ENCODE results near the gene PRR23C. TPM values are rescaled to one million over a fixed set of nuclear protein-coding genes. Genes with fewer than 3 reads are reported as not detected.

The PRR23C gene
- polyA plus RNA-seq, 1 of the 3 experiments (the other 2 are of a cell fraction), result not detected

GRCh38 chr3:139084176-139084575, 39.5 kb upstream of the PRR23C start:
- no peak overlapping the region for H3K4me3 ChIP-seq (ENCODE audit: low read depth in 2 of 2, low read length in 1 of 2)
- H3K4me1 ChIP-seq (ENCODE audit: control insufficient read depth in 1 of 2, insufficient read depth in 2 of 2, low read depth in 1 of 2, low read length in 1 of 2), result no peaks in the 10 kb centered on the region
- ChIA-PET CTCF (interaction anchor here (1.6 kb wide), 1 partner anchor 28 kb away, joined by 5 read pairs; no protein-coding TSS in a partner anchor), POLR2A (no interaction called here)
- H3K9me2 ChIP-seq, result no peaks in the 10 kb centered on the region
- H3K79me2 ChIP-seq (ENCODE audit: insufficient read depth), result no peaks in the 10 kb centered on the region
- no peak overlapping the region for H3K27ac ChIP-seq (ENCODE audit: low read depth in 2 of 2, low read length in 1 of 2)
- no peak overlapping the region for H3K4me2 ChIP-seq
- H4K20me1 ChIP-seq (ENCODE audit: insufficient read depth), result no peaks in the 10 kb centered on the region
- TF ChIP-seq RCOR1 (IDR thresholded peaks at IDR 0.05; ENCODE audit: low read length) (no peak), FOXM1 (IDR thresholded peaks at IDR 0.05; ENCODE audit: low read depth) (no peak), GATA2 (CRISPR knock-in tag; IDR thresholded peaks at IDR 0.05) (no peak), SMC3 (IDR thresholded peaks at IDR 0.05; ENCODE audit: low read depth, low read length) (no peak), YY1 (IDR thresholded peaks at IDR 0.05; ENCODE audit: low read depth) (no peak), GABPA (IDR thresholded peaks at IDR 0.05; ENCODE audit: low read depth) (no peak), TAF1 (IDR thresholded peaks at IDR 0.05; ENCODE audit: borderline replicate concordance, low read depth, low read length) (no peak), IRF3 (IDR thresholded peaks at IDR 0.05; ENCODE audit: low read depth, low read length) (no peak), RFX5 (IDR thresholded peaks at IDR 0.05; ENCODE audit: low read length) (no peak), TEAD4 (IDR thresholded peaks at IDR 0.05; ENCODE audit: borderline replicate concordance, insufficient read depth) (no peak), CHD2 (IDR thresholded peaks at IDR 0.05; ENCODE audit: low read length, partially characterized antibody) (no peak), PBX3 (IDR thresholded peaks at IDR 0.05) (no peak), RXRA (IDR thresholded peaks at IDR 0.05; ENCODE audit: borderline replicate concordance, low read depth) (no peak), MEF2A (IDR thresholded peaks at IDR 0.05; ENCODE audit: borderline replicate concordance, low read depth) (no peak), RAD21 (IDR thresholded peaks at IDR 0.05; ENCODE audit: low read length) (no peak), MAX (IDR thresholded peaks at IDR 0.05; ENCODE audit: low read depth) (no peak)
- TF ChIP-seq, protein P1, sequence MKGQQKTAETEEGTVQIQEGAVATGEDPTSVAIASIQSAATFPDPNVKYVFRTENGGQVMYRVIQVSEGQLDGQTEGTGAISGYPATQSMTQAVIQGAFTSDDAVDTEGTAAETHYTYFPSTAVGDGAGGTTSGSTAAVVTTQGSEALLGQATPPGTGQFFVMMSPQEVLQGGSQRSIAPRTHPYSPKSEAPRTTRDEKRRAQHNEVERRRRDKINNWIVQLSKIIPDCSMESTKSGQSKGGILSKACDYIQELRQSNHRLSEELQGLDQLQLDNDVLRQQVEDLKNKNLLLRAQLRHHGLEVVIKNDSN (IDR thresholded peaks at IDR 0.05; ENCODE audit: borderline replicate concordance, low read depth), result no peak
- TF ChIP-seq, protein P2, sequence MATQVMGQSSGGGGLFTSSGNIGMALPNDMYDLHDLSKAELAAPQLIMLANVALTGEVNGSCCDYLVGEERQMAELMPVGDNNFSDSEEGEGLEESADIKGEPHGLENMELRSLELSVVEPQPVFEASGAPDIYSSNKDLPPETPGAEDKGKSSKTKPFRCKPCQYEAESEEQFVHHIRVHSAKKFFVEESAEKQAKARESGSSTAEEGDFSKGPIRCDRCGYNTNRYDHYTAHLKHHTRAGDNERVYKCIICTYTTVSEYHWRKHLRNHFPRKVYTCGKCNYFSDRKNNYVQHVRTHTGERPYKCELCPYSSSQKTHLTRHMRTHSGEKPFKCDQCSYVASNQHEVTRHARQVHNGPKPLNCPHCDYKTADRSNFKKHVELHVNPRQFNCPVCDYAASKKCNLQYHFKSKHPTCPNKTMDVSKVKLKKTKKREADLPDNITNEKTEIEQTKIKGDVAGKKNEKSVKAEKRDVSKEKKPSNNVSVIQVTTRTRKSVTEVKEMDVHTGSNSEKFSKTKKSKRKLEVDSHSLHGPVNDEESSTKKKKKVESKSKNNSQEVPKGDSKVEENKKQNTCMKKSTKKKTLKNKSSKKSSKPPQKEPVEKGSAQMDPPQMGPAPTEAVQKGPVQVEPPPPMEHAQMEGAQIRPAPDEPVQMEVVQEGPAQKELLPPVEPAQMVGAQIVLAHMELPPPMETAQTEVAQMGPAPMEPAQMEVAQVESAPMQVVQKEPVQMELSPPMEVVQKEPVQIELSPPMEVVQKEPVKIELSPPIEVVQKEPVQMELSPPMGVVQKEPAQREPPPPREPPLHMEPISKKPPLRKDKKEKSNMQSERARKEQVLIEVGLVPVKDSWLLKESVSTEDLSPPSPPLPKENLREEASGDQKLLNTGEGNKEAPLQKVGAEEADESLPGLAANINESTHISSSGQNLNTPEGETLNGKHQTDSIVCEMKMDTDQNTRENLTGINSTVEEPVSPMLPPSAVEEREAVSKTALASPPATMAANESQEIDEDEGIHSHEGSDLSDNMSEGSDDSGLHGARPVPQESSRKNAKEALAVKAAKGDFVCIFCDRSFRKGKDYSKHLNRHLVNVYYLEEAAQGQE (IDR thresholded peaks at IDR 0.05; ENCODE audit: low read depth, low read length), result no peak
- no peaks in the 10 kb centered on the region for H3K36me3 ChIP-seq (replicated peaks in 1 of 2; ENCODE audit: control insufficient read depth in 1 of 2, insufficient read depth in 2 of 2, low read length in 1 of 2)
- no peaks in the 10 kb centered on the region for H3F3A ChIP-seq (replicated peaks; ENCODE audit: insufficient read depth)
- DNase-seq, result no peak
- no peak overlapping the region for H3K9ac ChIP-seq
- no peaks in the 10 kb centered on the region for H3K9me3 ChIP-seq
- no peak overlapping the region for H2AFZ ChIP-seq (ENCODE audit: low read depth)
- H3K27me3 ChIP-seq (ENCODE audit: insufficient read depth), result no peaks in the 10 kb centered on the region
